ENCODE results near the gene MORF4L1.
A peak's percentile ranks its signal among the peaks of the same experiment; 100 is the strongest.
"Not testable (repeated sequence)": the region's sequence is repeated elsewhere in the genome, so short reads cannot be mapped to it uniquely, and the experiment has no call there.

Gene MORF4L1

DNA sequence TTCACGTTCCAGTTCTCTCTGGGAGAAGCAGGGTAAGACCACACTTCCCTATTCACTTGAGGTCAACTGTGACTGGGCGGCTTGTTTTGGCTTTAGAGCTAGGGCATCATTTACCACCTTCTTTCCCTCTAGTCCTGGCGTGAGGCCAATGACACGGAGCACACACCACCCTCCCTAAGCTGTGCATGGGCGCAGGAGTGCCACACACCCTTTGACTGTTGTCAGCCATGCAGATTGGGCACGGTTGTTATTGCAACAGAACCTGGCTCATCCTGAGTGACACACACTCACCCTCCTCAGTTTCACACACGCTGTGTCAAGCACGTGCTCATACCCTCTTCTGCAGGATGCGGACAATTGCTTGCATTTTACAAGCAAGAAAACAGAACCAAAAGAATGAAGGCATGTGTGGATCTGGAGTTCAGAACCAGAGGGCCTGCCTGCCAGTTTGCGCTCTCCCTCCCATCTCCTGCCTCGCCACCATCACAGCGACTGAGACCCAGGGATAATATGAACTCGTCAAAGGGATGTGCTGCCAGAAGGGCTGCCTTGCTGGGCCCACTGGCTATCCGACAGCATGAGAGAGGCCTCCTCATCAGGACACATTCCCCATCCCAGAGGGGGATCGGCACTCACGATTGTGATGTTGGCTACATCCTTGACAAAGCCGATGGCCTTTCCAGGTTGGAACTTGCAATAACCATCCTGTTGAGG is 54.5 kb downstream of the MORF4L1 start:
- no peak for DNase-seq

- DNase-seq: not testable (repeated sequence)
Measured at GRCh38 chr15:78928176-78928575, 55.5 kb downstream of the MORF4L1 start.

- no peak for DNase-seq
Measured at GRCh38 chr15:78928616-78929093, 56.0 kb downstream of the MORF4L1 start.

DNA sequence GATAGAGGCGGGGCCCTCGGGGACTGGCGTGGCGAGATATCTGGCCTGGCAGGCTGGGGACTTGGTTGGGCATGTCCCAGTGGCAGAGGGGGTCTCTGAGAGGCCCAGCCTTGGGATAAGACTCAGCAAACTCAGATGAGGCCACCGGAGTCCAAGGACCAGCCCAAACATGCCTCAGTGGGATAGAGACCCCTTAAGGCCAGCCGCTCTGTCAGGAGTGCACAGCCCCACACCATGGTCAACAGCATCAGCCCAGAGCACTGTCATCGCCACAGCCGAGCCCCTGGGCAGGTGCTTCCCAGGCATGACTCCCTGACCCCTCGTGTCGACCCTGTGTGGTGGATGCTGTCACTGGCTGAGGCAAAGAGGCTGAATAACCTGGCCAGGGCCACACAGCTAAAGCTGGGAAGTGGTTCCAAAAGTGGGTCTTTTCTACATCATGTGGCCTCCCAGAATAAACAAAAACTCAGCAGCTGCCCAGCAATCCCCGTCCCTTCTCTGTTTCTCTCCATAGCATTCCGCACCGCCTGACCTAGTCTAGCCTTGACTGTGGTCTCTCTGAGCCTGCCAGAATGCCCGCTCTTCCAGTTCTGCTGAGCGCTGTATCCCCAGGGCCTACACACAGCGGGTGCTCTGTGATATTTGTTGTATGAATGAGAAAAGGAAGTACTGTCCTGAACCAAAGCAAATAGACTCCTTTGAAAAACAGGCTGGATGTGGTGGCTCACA is 57.0 kb downstream of the MORF4L1 start:
- no peak for DNase-seq

DNA sequence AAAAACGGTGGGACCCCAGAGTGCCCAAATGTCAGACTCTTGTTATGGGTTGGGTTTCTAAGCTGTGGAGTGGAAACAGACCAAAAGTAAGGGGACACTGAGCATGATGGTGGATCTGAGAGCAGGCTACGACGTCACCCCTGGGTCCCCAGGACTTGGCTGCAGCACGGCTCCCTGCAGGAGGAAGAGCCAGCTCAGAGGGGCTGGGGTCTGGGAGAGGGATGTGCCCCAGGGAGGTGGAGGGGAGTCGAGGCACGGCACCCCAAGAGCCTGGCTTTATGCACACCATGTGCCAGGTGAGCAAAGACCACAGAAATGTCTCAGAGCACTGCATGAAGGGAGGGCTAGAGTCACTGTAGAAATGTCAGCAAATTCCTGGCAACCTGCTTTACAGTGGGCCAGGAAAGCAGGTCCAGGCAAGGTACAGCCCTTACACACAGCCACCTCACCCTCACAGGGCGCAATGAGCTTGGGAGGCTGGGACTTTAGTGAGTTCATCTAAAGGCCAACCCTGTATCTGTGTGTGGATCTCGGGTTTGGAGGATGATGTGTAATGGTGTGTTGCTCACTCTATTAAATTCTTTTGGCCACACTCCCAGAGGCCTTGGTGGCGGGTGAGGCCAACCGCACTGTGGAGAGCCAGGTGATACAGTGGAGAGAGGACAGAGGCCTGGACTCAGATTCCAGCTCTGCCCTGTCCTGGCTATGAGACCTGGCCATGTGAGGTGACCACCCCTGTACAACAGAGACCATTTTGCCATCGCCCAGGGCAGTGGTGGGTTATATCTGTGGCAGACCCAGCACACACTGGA is 58.1 kb downstream of the MORF4L1 start:
- DNase-seq: no peak

- no peak for DNase-seq
Measured at GRCh38 chr15:78931439-78932257, 59.0 kb downstream of the MORF4L1 start.

DNA sequence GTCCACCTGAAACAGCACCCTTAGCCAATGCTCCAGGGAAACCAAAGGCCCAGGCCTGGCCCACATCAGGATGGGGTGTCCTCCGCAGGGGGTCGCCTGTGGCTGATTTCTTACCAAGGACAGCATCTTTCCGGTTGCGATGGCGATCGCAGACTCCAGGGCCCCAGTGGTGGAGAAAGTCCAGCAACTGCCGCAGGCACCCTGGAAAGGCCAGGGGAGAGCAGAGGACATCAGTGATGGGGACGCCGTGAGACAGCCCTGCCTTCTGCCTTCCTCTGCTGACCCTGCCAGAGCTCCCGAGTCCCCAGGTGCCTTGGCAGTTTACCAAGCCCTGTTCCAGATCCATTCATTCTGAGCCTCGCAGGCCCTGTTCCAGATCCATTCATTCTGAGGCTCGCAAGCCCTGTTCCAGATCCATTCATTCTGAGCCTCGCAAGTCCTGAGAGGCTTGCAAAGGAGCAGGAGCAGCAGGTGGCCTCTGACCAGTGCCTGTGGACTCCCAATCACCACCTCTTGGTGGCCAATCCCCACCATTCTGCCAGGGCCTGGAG is 59.6 kb downstream of the MORF4L1 start:
- no peak for DNase-seq

- no peak for DNase-seq
Measured at GRCh38 chr15:78933187-78933822, 60.6 kb downstream of the MORF4L1 start.

DNA sequence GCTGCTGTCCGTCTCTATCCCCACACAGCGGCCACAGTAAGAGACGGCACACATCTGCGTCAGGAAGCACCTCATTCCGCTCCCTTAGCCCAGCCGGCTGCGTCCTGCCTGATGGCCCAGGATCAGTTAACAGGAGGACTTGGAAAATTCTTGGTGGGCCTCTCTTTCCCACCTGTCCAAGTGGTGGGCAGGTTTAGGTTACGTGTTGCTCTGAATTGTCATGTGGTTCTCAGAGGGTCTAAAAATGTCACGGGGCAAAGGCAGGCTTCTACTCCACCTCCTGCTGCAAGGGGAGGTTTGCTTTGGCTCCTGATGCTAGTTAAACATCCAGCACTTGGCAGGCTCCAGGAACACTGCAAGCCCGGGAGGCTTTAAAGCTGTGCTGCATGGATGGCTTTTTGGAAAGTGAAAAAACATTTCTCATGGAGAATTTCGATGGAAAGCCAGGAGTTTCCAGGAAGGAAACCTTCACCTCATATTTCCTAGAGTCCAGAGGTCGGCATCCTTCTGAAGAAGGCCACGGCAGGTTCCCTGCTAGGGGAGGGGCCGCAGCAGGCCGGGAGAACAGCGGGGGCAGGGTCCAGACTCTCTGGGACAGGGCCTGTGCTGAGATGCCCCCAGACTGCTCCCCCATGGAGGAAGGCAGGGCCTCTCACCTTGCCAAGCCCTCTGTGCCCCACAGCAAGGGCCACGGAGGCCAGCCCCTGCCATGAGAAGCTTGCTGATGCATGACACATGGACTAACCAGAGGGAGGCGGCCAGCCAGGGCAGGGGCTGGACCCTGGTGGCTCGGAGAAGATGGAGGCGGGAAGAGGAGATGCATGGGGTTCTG is 61.3 kb downstream of the MORF4L1 start:
- no peak for DNase-seq

DNA sequence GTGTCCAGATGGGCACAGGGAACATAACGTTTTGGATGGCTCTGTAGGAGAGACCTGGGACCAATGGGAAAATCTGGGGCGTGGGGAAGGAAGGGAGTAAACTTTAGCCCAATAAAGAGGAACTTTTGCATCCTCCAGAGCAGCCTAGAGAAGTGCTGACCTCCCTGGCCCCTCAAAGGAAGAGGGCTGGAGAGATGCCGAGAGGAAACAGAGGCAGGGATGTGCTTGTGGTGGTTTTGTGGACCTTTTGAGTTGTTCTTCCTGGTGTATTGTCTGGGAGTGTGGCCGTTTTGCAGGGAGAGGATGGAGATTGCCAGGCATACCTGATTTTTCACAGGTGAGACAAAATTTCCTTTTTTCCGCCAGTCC is 61.9 kb downstream of the MORF4L1 start:
- no peak for DNase-seq

DNA sequence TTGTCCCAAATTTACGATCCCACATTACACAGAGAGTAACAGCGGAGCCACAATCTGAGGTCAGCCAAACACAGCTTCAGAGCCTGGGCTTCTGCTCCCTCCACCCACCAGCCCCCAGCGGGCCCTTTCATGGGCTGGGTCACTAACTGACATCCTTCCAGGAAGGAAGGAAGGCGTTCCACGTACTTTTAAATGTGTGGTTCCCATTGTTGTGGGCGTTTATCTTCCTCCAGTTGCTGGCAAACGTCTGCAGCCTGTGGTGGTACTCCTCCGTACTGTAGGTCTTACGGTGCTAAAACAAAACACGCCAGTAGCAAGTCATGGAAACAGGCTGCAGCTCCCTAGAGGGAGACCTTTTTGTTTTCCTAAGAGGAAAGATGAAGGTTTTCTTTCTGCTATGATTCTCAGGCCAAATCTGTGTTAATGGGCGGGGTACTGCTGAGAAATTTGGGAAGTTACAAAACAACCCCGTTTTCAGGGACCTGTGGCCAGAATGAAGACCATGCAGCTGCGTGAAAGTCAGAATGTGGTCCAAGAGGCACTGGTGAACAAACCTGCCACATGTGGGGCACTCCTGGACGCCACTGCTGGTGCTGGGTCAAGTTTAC is 64.5 kb downstream of the MORF4L1 start:
- no peak for DNase-seq

DNA sequence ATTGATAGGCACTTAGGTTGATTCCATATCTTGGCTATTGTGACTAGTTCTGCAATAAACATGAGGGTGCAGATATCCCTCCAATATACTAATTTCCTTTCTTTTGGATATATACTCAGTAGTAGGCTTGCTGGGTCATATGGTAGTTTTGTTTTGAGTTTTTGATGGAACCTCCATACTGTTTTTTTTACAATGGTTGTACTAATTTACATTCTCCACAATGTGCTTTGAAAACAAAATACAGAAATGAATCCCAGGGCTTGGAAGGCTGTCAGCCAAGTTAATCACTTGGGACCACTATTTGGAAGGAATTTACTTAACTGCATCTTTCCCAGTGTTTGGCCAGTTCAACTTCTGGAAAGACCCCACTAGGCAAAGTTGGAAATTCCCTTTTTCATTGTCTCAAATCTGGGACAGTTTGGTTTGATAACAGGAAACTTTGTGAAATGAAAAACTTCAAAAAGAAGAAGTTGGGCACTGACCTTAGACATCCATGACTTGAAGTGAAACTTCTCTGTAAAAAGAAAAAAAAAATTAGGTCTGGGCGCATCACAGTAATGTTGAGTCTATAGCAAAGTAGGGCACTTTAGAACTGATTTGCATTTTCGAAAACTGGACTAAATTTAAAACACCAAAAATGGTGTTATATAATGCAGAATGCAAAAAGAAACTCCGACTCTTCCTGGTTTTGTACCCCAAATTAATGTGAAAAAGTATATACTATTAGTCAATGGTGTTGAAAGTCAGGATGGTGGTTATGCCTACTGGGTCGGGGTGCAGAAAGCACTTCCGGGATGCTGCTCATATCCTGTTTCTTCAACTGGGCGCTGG is 66.2 kb downstream of the MORF4L1 start:
- peak; percentile 46 for DNase-seq

- DNase-seq: no peak
Measured at GRCh38 chr15:78942741-78943140, 70.1 kb downstream of the MORF4L1 start.

GRCh38 chr15:78943692-78944091 is 71.0 kb downstream of the MORF4L1 start:
- no peak for DNase-seq

GRCh38 chr15:78944202-78944625 is 71.5 kb downstream of the MORF4L1 start:
- DNase-seq: no peak

DNA sequence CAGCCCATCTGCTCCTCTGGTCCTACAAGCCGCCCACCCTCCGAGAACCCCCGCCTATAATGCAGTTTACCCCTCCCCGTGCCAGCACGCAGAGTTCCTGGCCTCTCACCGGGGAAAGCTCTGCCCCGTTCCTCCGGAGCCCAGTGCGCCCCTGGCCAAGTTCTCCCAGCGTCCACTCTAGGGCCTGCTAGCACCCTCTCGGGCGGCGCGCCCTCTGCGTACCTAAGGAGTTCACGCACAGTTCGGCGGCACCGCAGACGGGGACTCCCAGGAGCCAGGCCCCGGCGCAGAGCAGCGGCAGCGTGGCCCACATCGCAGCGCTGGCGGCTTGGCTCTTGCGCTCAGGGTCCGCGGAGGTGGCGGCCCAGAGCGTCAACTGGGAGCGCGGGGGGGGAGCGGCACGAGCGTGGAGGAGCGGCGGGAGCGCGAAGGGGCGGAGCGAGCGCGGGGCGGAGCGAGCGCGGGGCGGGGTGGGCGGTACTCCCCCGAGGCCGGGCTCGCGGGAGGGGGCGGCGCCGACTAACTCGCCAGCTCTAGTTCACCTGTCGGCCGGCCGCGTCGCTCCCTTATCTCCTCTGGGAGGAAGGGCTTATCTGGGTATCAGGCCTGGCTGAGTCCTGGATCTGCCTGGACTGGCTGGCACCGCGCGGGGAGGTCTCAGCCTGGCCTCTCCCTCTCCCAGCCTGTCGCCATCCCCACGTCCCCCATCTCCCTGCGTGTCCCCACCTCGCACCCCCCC is 72.1 kb downstream of the MORF4L1 start, which contains the start of gene CTSH:
CTSH (minus strand) TSS at position 378 of the 739 bp plus-strand sequence; CDS start at position 313, 65 bp downstream.
- DNase-seq: peak; percentile 84

- DNase-seq: no peak
Measured at GRCh38 chr15:78946493-78946892, 73.8 kb downstream of the MORF4L1 start.

- DNase-seq: no peak
Measured at GRCh38 chr15:78947506-78947905, 74.8 kb downstream of the MORF4L1 start.
